Activated CD8-positive, alpha-beta memory T cell treated with anti-CD3 and anti-CD28 coated beads, Interleukin-2, amount 50 U/mL, for 24 hours (primary cell): Measurements from ENCODE around the gene ATAD3C.
"Not testable (repeated sequence)": the region's sequence is repeated elsewhere in the genome, so short reads cannot be mapped to it uniquely, and the experiment has no call there.

Experiments used
- DNase-seq: peaks from one replicate; pipeline ENCODE4 v3.0.0-alpha.2; 2020; ENCODE audit errors: extremely low read depth

Gene ATAD3C

GRCh38 chr1:1507305-1507704 is 57.8 kb downstream of the ATAD3C start:
- no peak for DNase-seq

GRCh38 chr1:1508775-1509464 is 59.4 kb downstream of the ATAD3C start:
- DNase-seq: not testable (repeated sequence)

GRCh38 chr1:1509465-1509850 is 60.0 kb downstream of the ATAD3C start:
- not testable (repeated sequence) for DNase-seq

GRCh38 chr1:1510912-1511532 is 61.5 kb downstream of the ATAD3C start:
- DNase-seq: no peak

GRCh38 chr1:1511533-1512285 is 62.2 kb downstream of the ATAD3C start, which contains the start of gene ATAD3A:
ATAD3A (plus strand) TSS chr1:1512162; CDS start chr1:1512269, 107 bp downstream.
- peak; percentile 94 for DNase-seq

GRCh38 chr1:1512425-1512824 is 62.9 kb downstream of the ATAD3C start:
- DNase-seq: not testable (repeated sequence)

- DNase-seq: not testable (repeated sequence)
These were observed 64.2 kb downstream of the ATAD3C start for GRCh38 chr1:1513675-1514074.

- DNase-seq: not testable (repeated sequence)
These were observed 64.9 kb downstream of the ATAD3C start for GRCh38 chr1:1514376-1514775.

GRCh38 chr1:1516923-1517322 is 67.4 kb downstream of the ATAD3C start:
- not testable (repeated sequence) for DNase-seq

GRCh38 chr1:1517973-1518620 is 68.6 kb downstream of the ATAD3C start:
- DNase-seq: no peak

- DNase-seq: not testable (repeated sequence)
These were observed 69.1 kb downstream of the ATAD3C start for GRCh38 chr1:1518621-1519007.
